GM23338 (cell line): ENCODE results near the gene GRIK1. TPM values are rescaled to one million over a fixed set of nuclear protein-coding genes. Genes with fewer than 3 reads are reported as not detected.

Source experiments
- ATAC-seq: fragments of 200-7000 bp; cut with Tn5 transposase; 3 replicates; pipeline ENCODE4 v1.9.1; 2020
- DNase-seq: peaks from one replicate; pipeline ENCODE4 v3.0.0-alpha.2; 2015; ENCODE audit warnings: low spot score
- H2AFZ ChIP-seq: fragments of 200-600 bp; sonication (generic); 2 replicates; pipeline ENCODE4 v1.8.0; 2016; ENCODE audit warnings: antibody characterized with exemption, mild to moderate bottlenecking, moderate library complexity
- H3F3A ChIP-seq: fragments of 200-600 bp; sonication (generic); replicated peaks from 2 replicates; pipeline ENCODE4 v1.8.0; 2017; ENCODE audit warnings: antibody characterized with exemption, mixed run types, low read depth
- H3K27ac ChIP-seq: fragments of 200-600 bp; sonication (generic); 2 replicates; pipeline ENCODE4 v1.6.1; 2016; ENCODE audit warnings: low read depth
- H3K27me3 ChIP-seq: fragments of 200-600 bp; sonication (generic); 2 replicates; pipeline ENCODE4 v1.8.0; 2016; ENCODE audit warnings: mild to moderate bottlenecking, mixed run types, moderate library complexity; ENCODE audit not compliant: insufficient read depth
- H3K36me3 ChIP-seq: fragments of 200-600 bp; sonication (generic); 2 replicates; pipeline ENCODE4 v1.8.0; 2016; ENCODE audit warnings: mild to moderate bottlenecking; ENCODE audit not compliant: insufficient read depth
- H3K4me1 ChIP-seq: fragments of 200-600 bp; sonication (generic); 2 replicates; pipeline ENCODE4 v1.8.0; 2016; ENCODE audit warnings: mild to moderate bottlenecking, moderate library complexity; ENCODE audit not compliant: insufficient read depth
- H3K4me2 ChIP-seq: fragments of 200-600 bp; sonication (generic); 2 replicates; pipeline ENCODE4 v1.7.1; 2017; ENCODE audit warnings: mixed run types
- H3K4me3 ChIP-seq: fragments of 200-600 bp; sonication (generic); 2 replicates; pipeline ENCODE4 v1.6.1; 2016; ENCODE audit warnings: mixed run types
- H3K79me2 ChIP-seq: fragments of 200-600 bp; sonication (generic); replicated peaks from 2 replicates; pipeline ENCODE4 v1.8.0; 2017; ENCODE audit warnings: mild to moderate bottlenecking; ENCODE audit not compliant: insufficient read depth
- H3K9me2 ChIP-seq: fragments of 200-600 bp; sonication (generic); 2 replicates; pipeline ENCODE4 v1.8.0; 2017; ENCODE audit not compliant: insufficient read depth
- H4K20me1 ChIP-seq: fragments of 200-600 bp; sonication (generic); replicated peaks from 2 replicates; pipeline ENCODE4 v1.8.0; 2017; ENCODE audit warnings: mild to moderate bottlenecking; ENCODE audit not compliant: insufficient read depth
- H3K27ac Mint-ChIP-seq: 2 replicates; pipeline ENCODE4 v1.8.0; 2020; ENCODE audit warnings: inconsistent platforms, mild to moderate bottlenecking, moderate library complexity, mixed read lengths
- H3K27me3 Mint-ChIP-seq: 3 replicates; pipeline ENCODE4 v1.8.0; 2022; ENCODE audit warnings: low read depth, mild to moderate bottlenecking, moderate library complexity, mixed read lengths, inconsistent platforms; ENCODE audit not compliant: insufficient read depth, poor library complexity
- H3K36me3 Mint-ChIP-seq: 3 replicates; pipeline ENCODE4 v1.8.0; 2021; ENCODE audit warnings: low read depth, mild to moderate bottlenecking, inconsistent platforms, moderate library complexity, mixed read lengths
- H3K4me1 Mint-ChIP-seq: 3 replicates; pipeline ENCODE4 v1.8.0; 2020; ENCODE audit warnings: mild to moderate bottlenecking, inconsistent platforms, mixed read lengths
- H3K4me3 Mint-ChIP-seq: 3 replicates; pipeline ENCODE4 v1.8.0; 2021; ENCODE audit warnings: moderate library complexity, mild to moderate bottlenecking, inconsistent platforms, mixed read lengths
- H3K9me3 Mint-ChIP-seq: 3 replicates; pipeline ENCODE4 v1.8.0; 2020; ENCODE audit warnings: moderate library complexity, mild to moderate bottlenecking, inconsistent platforms, mixed read lengths
- CREB1 ChIP-seq: fragments of 250-450 bp; sonication (Bioruptor Pico); IDR thresholded peaks from 2 replicates; pipeline ENCODE4 v1.5.0; 2020; ENCODE audit warnings: low read depth, mild to moderate bottlenecking, moderate library complexity
- EZH2 ChIP-seq: fragments of 200-600 bp; sonication (generic); IDR thresholded peaks from one replicate; pipeline ENCODE4 v1.8.0; 2017; ENCODE audit warnings: antibody characterized with exemption, mild to moderate bottlenecking, low read depth; ENCODE audit not compliant: unreplicated experiment
- EZH2phosphoT487 ChIP-seq: fragments of 200-600 bp; sonication (generic); IDR thresholded peaks from one replicate; pipeline ENCODE4 v1.8.1; 2018; ENCODE audit warnings: antibody characterized with exemption; ENCODE audit not compliant: unreplicated experiment
- JUNB ChIP-seq: IDR thresholded peaks from one replicate; pipeline ENCODE4 v1.6.1; 2016; ENCODE audit warnings: antibody characterized with exemption; ENCODE audit not compliant: unreplicated experiment
- NANOG ChIP-seq: IDR thresholded peaks from 2 replicates; pipeline ENCODE4 v1.6.1; 2016; ENCODE audit warnings: antibody characterized with exemption, borderline replicate concordance
- POLR2AphosphoS5 ChIP-seq: IDR thresholded peaks from 2 replicates; pipeline ENCODE4 v1.6.1; 2016; ENCODE audit warnings: antibody characterized with exemption, low read depth
- STAT1 ChIP-seq: IDR thresholded peaks from one replicate; pipeline ENCODE4 v1.6.1; 2016; ENCODE audit warnings: antibody characterized with exemption; ENCODE audit not compliant: unreplicated experiment
- ZNF114 ChIP-seq: fragments of 250-450 bp; sonication (Bioruptor Pico); IDR thresholded peaks from 2 replicates; pipeline ENCODE4 v1.5.0; 2020; ENCODE audit warnings: mild to moderate bottlenecking, moderate library complexity
- ZNF331 ChIP-seq: fragments of 250-450 bp; sonication (Bioruptor Pico); IDR thresholded peaks from 2 replicates; pipeline ENCODE4 v1.5.0; 2020; ENCODE audit warnings: low read depth, mild to moderate bottlenecking, moderate library complexity
- polyA plus RNA-seq: library from polyadenylated mRNA; unstranded; fragments of >200 nt; fragmentation: Nextera tagmentation; extraction: Ambion mirVana; gene quantifications from 2 replicates; pipeline ENCODE4 v1.2.1, GENCODE V29; 2016
- total RNA-seq: library from RNA; depleted of rRNA; stranded (reverse); fragments of >200 nt; shearing (Covaris generic); gene quantifications from 2 replicates; pipeline ENCODE4 v1.2.3, GENCODE V29; 2014
- TF ChIP-seq, protein P1 (sequence below): IDR thresholded peaks from 2 replicates; pipeline ENCODE4 v1.6.1; 2016; ENCODE audit warnings: antibody characterized with exemption
- TF ChIP-seq, protein P2 (sequence below): IDR thresholded peaks from one replicate; pipeline ENCODE4 v1.6.1; 2018; ENCODE audit warnings: antibody characterized with exemption; ENCODE audit not compliant: unreplicated experiment
- TF ChIP-seq, protein P3 (sequence below): fragments of 250-450 bp; sonication (Bioruptor Pico); IDR thresholded peaks from 2 replicates; pipeline ENCODE4 v1.5.0; 2020; ENCODE audit warnings: mild to moderate bottlenecking, moderate library complexity
- TF ChIP-seq, protein P4 (sequence below), 2 experiments: fragments of 200-600 bp in 1 of 2; sonication (generic) in 1 of 2; conservative IDR thresholded peaks; 2 replicates each; pipeline versions ENCODE4 v1.5.1 to v1.6.1; 2016 to 2017; ENCODE audit warnings: antibody characterized with exemption in 2 of 2, low read depth in 2 of 2, mild to moderate bottlenecking in 2 of 2, moderate library complexity in 1 of 2

GRIK1 gene
- total and polyA plus RNA-seq, 2 experiments from 2014 or later, result 0.18 to 0.42 TPM

DNA sequence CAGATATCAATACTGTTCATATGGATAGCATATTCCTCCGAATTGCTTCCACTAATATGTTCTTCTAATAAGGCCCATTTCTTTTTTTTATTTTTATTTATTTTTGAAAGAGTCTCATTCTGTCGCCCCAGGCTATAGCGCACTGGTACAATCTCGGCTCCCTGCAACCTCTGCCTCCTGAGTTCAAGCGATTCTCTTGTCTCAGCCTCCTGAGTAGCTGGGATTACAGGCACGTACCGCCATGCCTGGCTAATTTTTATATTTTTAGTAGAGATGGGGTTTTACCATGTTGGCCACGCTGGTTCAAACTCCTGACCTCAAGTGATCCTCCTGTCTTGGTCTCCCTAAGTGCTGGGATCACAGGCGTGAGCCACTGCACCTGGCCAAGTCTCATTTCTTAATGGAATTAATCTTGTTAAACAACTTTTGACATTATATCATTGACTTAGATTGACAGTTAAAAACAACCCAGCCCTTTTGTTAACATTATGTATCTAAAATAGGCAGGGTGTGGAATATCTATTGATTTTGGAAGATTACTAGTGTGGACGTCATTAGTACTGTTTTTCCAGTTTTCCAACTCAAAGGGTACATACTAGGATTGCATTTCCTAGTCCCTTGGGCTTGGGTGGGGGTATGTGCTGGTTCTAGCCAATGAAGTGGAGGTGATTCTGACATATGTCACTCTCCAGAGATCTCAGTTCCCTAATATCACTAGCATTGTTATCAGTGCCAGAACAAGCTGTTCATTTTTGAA is 281.4 kb downstream of the GRIK1 start:
- no peak for ATAC-seq
- Histone ChIP-seq H3K4me2 (no peak overlapping the region), H3F3A (no peaks in the 10 kb centered on the region), H3K4me1 (no peaks in the 10 kb centered on the region; the same call in 1 of the 2 replicates), H3K79me2 (no peaks in the 10 kb centered on the region), H3K27ac (no peak overlapping the region), H3K36me3 (no peaks in the 10 kb centered on the region), H3K9me2 (peaks cover 10% of the 10 kb centered on the region; the same call in 1 of the 2 replicates), H4K20me1 (no peaks in the 10 kb centered on the region), H2AFZ (no peak overlapping the region), H3K4me3 (no peak overlapping the region), H3K27me3 (no peaks in the 10 kb centered on the region)
- Mint-ChIP-seq H3K27ac (no peak overlapping the region), H3K4me1 (peaks cover 5% of the 10 kb centered on the region; the same call in 2 of the 3 replicates), H3K27me3 (no peaks in the 10 kb centered on the region), H3K9me3 (no peaks in the 10 kb centered on the region; the same call in 2 of the 3 replicates), H3K4me3 (no peak overlapping the region), H3K36me3 (no peaks in the 10 kb centered on the region)
- DNase-seq, result no peak
- TF ChIP-seq, protein P1, sequence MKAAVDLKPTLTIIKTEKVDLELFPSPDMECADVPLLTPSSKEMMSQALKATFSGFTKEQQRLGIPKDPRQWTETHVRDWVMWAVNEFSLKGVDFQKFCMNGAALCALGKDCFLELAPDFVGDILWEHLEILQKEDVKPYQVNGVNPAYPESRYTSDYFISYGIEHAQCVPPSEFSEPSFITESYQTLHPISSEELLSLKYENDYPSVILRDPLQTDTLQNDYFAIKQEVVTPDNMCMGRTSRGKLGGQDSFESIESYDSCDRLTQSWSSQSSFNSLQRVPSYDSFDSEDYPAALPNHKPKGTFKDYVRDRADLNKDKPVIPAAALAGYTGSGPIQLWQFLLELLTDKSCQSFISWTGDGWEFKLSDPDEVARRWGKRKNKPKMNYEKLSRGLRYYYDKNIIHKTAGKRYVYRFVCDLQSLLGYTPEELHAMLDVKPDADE, result no peak
- TF ChIP-seq, protein P2, sequence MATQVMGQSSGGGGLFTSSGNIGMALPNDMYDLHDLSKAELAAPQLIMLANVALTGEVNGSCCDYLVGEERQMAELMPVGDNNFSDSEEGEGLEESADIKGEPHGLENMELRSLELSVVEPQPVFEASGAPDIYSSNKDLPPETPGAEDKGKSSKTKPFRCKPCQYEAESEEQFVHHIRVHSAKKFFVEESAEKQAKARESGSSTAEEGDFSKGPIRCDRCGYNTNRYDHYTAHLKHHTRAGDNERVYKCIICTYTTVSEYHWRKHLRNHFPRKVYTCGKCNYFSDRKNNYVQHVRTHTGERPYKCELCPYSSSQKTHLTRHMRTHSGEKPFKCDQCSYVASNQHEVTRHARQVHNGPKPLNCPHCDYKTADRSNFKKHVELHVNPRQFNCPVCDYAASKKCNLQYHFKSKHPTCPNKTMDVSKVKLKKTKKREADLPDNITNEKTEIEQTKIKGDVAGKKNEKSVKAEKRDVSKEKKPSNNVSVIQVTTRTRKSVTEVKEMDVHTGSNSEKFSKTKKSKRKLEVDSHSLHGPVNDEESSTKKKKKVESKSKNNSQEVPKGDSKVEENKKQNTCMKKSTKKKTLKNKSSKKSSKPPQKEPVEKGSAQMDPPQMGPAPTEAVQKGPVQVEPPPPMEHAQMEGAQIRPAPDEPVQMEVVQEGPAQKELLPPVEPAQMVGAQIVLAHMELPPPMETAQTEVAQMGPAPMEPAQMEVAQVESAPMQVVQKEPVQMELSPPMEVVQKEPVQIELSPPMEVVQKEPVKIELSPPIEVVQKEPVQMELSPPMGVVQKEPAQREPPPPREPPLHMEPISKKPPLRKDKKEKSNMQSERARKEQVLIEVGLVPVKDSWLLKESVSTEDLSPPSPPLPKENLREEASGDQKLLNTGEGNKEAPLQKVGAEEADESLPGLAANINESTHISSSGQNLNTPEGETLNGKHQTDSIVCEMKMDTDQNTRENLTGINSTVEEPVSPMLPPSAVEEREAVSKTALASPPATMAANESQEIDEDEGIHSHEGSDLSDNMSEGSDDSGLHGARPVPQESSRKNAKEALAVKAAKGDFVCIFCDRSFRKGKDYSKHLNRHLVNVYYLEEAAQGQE, result no peak
- TF ChIP-seq, protein P3, sequence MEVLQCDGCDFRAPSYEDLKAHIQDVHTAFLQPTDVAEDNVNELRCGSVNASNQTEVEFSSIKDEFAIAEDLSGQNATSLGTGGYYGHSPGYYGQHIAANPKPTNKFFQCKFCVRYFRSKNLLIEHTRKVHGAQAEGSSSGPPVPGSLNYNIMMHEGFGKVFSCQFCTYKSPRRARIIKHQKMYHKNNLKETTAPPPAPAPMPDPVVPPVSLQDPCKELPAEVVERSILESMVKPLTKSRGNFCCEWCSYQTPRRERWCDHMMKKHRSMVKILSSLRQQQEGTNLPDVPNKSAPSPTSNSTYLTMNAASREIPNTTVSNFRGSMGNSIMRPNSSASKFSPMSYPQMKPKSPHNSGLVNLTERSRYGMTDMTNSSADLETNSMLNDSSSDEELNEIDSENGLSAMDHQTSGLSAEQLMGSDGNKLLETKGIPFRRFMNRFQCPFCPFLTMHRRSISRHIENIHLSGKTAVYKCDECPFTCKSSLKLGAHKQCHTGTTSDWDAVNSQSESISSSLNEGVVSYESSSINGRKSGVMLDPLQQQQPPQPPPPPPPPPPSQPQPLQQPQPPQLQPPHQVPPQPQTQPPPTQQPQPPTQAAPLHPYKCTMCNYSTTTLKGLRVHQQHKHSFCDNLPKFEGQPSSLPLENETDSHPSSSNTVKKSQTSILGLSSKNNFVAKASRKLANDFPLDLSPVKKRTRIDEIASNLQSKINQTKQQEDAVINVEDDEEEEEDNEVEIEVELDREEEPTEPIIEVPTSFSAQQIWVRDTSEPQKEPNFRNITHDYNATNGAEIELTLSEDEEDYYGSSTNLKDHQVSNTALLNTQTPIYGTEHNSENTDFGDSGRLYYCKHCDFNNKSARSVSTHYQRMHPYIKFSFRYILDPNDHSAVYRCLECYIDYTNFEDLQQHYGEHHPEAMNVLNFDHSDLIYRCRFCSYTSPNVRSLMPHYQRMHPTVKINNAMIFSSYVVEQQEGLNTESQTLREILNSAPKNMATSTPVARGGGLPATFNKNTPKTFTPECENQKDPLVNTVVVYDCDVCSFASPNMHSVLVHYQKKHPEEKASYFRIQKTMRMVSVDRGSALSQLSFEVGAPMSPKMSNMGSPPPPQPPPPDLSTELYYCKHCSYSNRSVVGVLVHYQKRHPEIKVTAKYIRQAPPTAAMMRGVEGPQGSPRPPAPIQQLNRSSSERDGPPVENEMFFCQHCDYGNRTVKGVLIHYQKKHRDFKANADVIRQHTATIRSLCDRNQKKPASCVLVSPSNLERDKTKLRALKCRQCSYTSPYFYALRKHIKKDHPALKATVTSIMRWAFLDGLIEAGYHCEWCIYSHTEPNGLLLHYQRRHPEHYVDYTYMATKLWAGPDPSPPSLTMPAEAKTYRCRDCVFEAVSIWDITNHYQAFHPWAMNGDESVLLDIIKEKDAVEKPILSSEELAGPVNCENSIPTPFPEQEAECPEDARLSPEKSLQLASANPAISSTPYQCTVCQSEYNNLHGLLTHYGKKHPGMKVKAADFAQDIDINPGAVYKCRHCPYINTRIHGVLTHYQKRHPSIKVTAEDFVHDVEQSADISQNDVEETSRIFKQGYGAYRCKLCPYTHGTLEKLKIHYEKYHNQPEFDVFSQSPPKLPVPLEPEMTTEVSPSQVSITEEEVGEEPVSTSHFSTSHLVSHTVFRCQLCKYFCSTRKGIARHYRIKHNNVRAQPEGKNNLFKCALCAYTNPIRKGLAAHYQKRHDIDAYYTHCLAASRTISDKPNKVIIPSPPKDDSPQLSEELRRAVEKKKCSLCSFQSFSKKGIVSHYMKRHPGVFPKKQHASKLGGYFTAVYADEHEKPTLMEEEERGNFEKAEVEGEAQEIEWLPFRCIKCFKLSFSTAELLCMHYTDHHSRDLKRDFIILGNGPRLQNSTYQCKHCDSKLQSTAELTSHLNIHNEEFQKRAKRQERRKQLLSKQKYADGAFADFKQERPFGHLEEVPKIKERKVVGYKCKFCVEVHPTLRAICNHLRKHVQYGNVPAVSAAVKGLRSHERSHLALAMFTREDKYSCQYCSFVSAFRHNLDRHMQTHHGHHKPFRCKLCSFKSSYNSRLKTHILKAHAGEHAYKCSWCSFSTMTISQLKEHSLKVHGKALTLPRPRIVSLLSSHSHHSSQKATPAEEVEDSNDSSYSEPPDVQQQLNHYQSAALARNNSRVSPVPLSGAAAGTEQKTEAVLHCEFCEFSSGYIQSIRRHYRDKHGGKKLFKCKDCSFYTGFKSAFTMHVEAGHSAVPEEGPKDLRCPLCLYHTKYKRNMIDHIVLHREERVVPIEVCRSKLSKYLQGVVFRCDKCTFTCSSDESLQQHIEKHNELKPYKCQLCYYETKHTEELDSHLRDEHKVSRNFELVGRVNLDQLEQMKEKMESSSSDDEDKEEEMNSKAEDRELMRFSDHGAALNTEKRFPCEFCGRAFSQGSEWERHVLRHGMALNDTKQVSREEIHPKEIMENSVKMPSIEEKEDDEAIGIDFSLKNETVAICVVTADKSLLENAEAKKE (CRISPR knock-in tag), result no peak
- TF ChIP-seq CREB1 (CRISPR knock-in tag), result no peak
- TF ChIP-seq JUNB, result no peak
- TF ChIP-seq POLR2AphosphoS5, result no peak
- TF ChIP-seq ZNF114 (CRISPR knock-in tag), result no peak
- TF ChIP-seq EZH2phosphoT487, result no peak
- no peak for TF ChIP-seq STAT1
- TF ChIP-seq, protein P4, sequence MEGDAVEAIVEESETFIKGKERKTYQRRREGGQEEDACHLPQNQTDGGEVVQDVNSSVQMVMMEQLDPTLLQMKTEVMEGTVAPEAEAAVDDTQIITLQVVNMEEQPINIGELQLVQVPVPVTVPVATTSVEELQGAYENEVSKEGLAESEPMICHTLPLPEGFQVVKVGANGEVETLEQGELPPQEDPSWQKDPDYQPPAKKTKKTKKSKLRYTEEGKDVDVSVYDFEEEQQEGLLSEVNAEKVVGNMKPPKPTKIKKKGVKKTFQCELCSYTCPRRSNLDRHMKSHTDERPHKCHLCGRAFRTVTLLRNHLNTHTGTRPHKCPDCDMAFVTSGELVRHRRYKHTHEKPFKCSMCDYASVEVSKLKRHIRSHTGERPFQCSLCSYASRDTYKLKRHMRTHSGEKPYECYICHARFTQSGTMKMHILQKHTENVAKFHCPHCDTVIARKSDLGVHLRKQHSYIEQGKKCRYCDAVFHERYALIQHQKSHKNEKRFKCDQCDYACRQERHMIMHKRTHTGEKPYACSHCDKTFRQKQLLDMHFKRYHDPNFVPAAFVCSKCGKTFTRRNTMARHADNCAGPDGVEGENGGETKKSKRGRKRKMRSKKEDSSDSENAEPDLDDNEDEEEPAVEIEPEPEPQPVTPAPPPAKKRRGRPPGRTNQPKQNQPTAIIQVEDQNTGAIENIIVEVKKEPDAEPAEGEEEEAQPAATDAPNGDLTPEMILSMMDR (conservative IDR thresholded peaks at IDR 0.05; ENCODE audit: low read depth in 2 of 2), result no peak
- no peak for TF ChIP-seq EZH2
- TF ChIP-seq NANOG, result no peak
- TF ChIP-seq ZNF331 (CRISPR knock-in tag), result no peak
